K562 (cell line): ENCODE measurements around the gene NKIRAS1. TPM values are rescaled to one million over a fixed set of nuclear protein-coding genes. Genes with fewer than 3 reads are reported as not detected.
"Not testable (repeated sequence)": the region's sequence is repeated elsewhere in the genome, so short reads cannot be mapped to it uniquely, and the experiment has no call there.

Experiments
- ATAC-seq: fragments of 200-7000 bp; cut with Tn5 transposase; 3 replicates; pipeline ENCODE4 v1.9.1; 2020; ENCODE audit warnings: moderate library complexity
- BruUV-seq: library from RNA; stranded (reverse); fragments of 400-500 nt; replicated peaks from 2 replicates; lab custom pipeline; 2021; lab: Mats Ljungman, UMichigan
- CTCF ChIA-PET: fragments of 300-600 bp; formaldehyde crosslinking; extraction: SDS; loops from one replicate; lab custom pipeline; 2021; ENCODE audit warnings: low intra/inter-chr PET ratio; lab: Yijun Ruan, JAX
- POLR2A ChIA-PET: fragments of 300-600, 350-650 bp; sonication (Branson Sonifier 250); formaldehyde crosslinking; extraction: SDS; loops from one replicate; lab custom pipeline; 2021; ENCODE audit warnings: antibody characterized with exemption, inconsistent platforms; lab: Yijun Ruan, JAX
- DNase-seq, 4 experiments: peaks; one replicate each; pipeline versions ENCODE4 v3.0.0 to v3.0.0-alpha.2; 2011 to 2018; ENCODE audit warnings: low spot score in 3 of 4, mixed read lengths in 3 of 4; ENCODE audit errors: extremely low read depth in 1 of 4
- FAIRE-seq: peaks from 2 replicates; lab custom pipeline; 2011; peaks lifted over from hg19 to GRCh38; lab: Jason Lieb, UNC
- H2AFZ ChIP-seq: 2 replicates; pipeline ENCODE4 v1.6.0; 2011; ENCODE audit warnings: low read depth, low read length, control low read depth, inconsistent platforms
- H3K27ac ChIP-seq: fragments of 200-600 bp; 3 replicates; pipeline ENCODE4 v1.8.0; 2011; ENCODE audit warnings: low read depth, mild to moderate bottlenecking, control low read depth, inconsistent platforms, low read length, moderate library complexity, mixed read lengths; ENCODE audit errors: extremely low read depth
- H3K27me3 ChIP-seq, 2 experiments: fragments of 300-600 bp in 1 of 2; 2 replicates in 1 of 2; 3 replicates in 1 of 2; pipeline versions ENCODE4 v1.6.0 to v1.8.0; 2011; ENCODE audit warnings: inconsistent platforms in 2 of 2, low read length in 2 of 2, mild to moderate bottlenecking in 1 of 2, mixed read lengths in 1 of 2, moderate library complexity in 1 of 2; ENCODE audit not compliant: control insufficient read depth in 2 of 2, insufficient read depth in 2 of 2
- H3K36me3 ChIP-seq: fragments of 300-600 bp; 3 replicates; pipeline ENCODE4 v1.8.0; 2011; ENCODE audit warnings: mild to moderate bottlenecking, low read length, inconsistent platforms; ENCODE audit not compliant: control insufficient read depth, insufficient read depth
- H3K4me1 ChIP-seq, 2 experiments: fragments of 200-600 bp in 1 of 2; replicated peaks in 1 of 2; 2 replicates in 1 of 2; 3 replicates in 1 of 2; pipeline versions ENCODE4 v1.5.1 to v1.8.0; 2011; ENCODE audit warnings: inconsistent platforms in 2 of 2, low read length in 2 of 2, mild to moderate bottlenecking in 1 of 2, mixed read lengths in 1 of 2, moderate library complexity in 1 of 2; ENCODE audit not compliant: control insufficient read depth in 2 of 2, insufficient read depth in 2 of 2
- H3K4me2 ChIP-seq: 2 replicates; pipeline ENCODE4 v1.6.1; 2011; ENCODE audit warnings: low read length, control low read depth, inconsistent platforms, mixed read lengths; ENCODE audit not compliant: insufficient read depth
- H3K4me3 ChIP-seq: fragments of 200-600 bp; sonication (generic), shearing (Covaris generic); 2 replicates; pipeline ENCODE4 v1.5.1; 2016; ENCODE audit warnings: control low read depth, inconsistent platforms
- H3K79me2 ChIP-seq: fragments of 200-600 bp; 3 replicates; pipeline ENCODE4 v1.8.0; 2011; ENCODE audit warnings: low read length, inconsistent platforms; ENCODE audit not compliant: control insufficient read depth, insufficient read depth
- H3K9ac ChIP-seq, 2 experiments: 2 replicates each; pipeline versions ENCODE4 v1.6.0 to v1.6.1; 2011; ENCODE audit warnings: low read depth in 2 of 2, low read length in 2 of 2, control low read depth in 1 of 2, inconsistent platforms in 1 of 2, mild to moderate bottlenecking in 1 of 2, mixed read lengths in 1 of 2; ENCODE audit not compliant: insufficient read depth in 1 of 2
- H3K9me1 ChIP-seq: one replicate; pipeline ENCODE4 v1.6.0; 2011; ENCODE audit warnings: inconsistent platforms, mild to moderate bottlenecking, low read length, moderate library complexity; ENCODE audit not compliant: control insufficient read depth, insufficient read depth
- H3K9me3 ChIP-seq: replicated peaks from 2 replicates; pipeline ENCODE4 v1.5.1; 2011; ENCODE audit warnings: low read depth, low read length, inconsistent platforms; ENCODE audit not compliant: control insufficient read depth, insufficient read depth
- H4K20me1 ChIP-seq: replicated peaks from 2 replicates; pipeline ENCODE4 v1.6.1; 2011; ENCODE audit warnings: low read length, inconsistent platforms, mixed read lengths; ENCODE audit not compliant: control insufficient read depth, insufficient read depth
- ARID4B ChIP-seq: sonication (generic); formaldehyde crosslinking; IDR thresholded peaks from 2 replicates; pipeline ENCODE4 v1.8.0; 2022; ENCODE audit warnings: mild to moderate bottlenecking, missing genetic modification reagents
- CEBPG ChIP-seq, 3 experiments: fragments of 200-800 bp in 1 of 3; sonication (Bioruptor generic) in 1 of 3; sonication (generic) in 1 of 3; formaldehyde crosslinking in 1 of 3; IDR thresholded peaks in 2 of 3; conservative IDR thresholded peaks in 1 of 3; 2 replicates each; pipeline versions ENCODE4 v1.6.1 to v1.8.0; 2016 to 2022; ENCODE audit warnings: missing compliant biosample characterization in 2 of 3, missing genetic modification characterization in 2 of 3, mild to moderate bottlenecking in 1 of 3, missing genetic modification reagents in 1 of 3
- HES1 ChIP-seq: fragments of 450-650 bp; IDR thresholded peaks from 2 replicates; pipeline ENCODE4 v1.6.1; 2016; ENCODE audit warnings: low read depth, mild to moderate bottlenecking, moderate library complexity
- PKNOX1 ChIP-seq: fragments of 450-650 bp; IDR thresholded peaks from 2 replicates; pipeline ENCODE4 v1.6.1; 2016
- POLR2H ChIP-seq: IDR thresholded peaks from 2 replicates; pipeline ENCODE4 v1.6.1; 2016; ENCODE audit warnings: missing genetic modification characterization, low read depth, mild to moderate bottlenecking, control low read depth, missing compliant biosample characterization, moderate library complexity
- RBFOX2 ChIP-seq: fragments of 200-400 bp; formaldehyde crosslinking; IDR thresholded peaks from 2 replicates; pipeline ENCODE4 v1.6.1; 2017; ENCODE audit warnings: low read depth, mild to moderate bottlenecking, low read length, moderate library complexity
- SMARCA4 ChIP-seq: fragments of 450-650 bp; IDR thresholded peaks from 2 replicates; pipeline ENCODE4 v1.6.1; 2016
- WGBS: fragments of 100-300 bp; shearing (Covaris generic); methylation state at CpG from one replicate; pipeline ENCODE4 v1.1.6; 2016; ENCODE audit warnings: low coverage, mixed read lengths; ENCODE audit not compliant: insufficient coverage; ENCODE audit errors: missing lambda C conversion rate; 5-methylcytosine and 5-hydroxymethylcytosine counted together
- in situ Hi-C: fragments of 300-500 bp; cut with MboI; formaldehyde crosslinking; loops from 4 replicates; pipeline ENCODE4 v1.15.0; 2018; ENCODE audit warnings: inconsistent platforms, mixed read lengths
- intact Hi-C: fragments of 100-400 bp; cut with micrococcal nuclease; formaldehyde crosslinking; loops from 2 replicates; pipeline ENCODE4 v1.14.2; 2022
- polyA plus RNA-seq, 8 experiments: library from polyadenylated mRNA; depleted of rRNA in 4 of 8; stranded (reverse) in 5 of 8; unstranded in 3 of 8; fragments of >200 nt; fragmentation: Nextera tagmentation in 2 of 8; fragmentation: Illumina TruSeq in 1 of 8; extraction: Ambion mirVana in 2 of 8; extraction: Trizol in 1 of 8; gene quantifications; 2 replicates each; pipeline versions ENCODE4 v1.2.1 to v1.2.3, GENCODE V29; 2011 to 2014; ENCODE audit warnings: inconsistent platforms in 1 of 8, missing spikeins in 1 of 8
- total RNA-seq, 7 experiments: library from RNA; depleted of rRNA in 6 of 7; stranded (reverse); fragments of >200 nt in 6 of 7; fragmentation: Illumina TruSeq in 2 of 7; extraction: Trizol in 2 of 7; gene quantifications; 2 replicates each; pipeline versions ENCODE4 v1.2.1 to v1.2.3, GENCODE V29; 2011 to 2021; ENCODE audit warnings: low replicate concordance in 1 of 7

Gene NKIRAS1
- total and polyA plus RNA-seq, 9 of the 15 experiments (the other 6 are each of a cell fraction or from before 2014, with no cell fraction given): 5.1 to 10.3 (median 6.3) TPM

- Histone ChIP-seq H3K36me3 (peaks cover 41% of the 10 kb centered on the region), H3K9me3 (no peaks in the 10 kb centered on the region), H3K4me1 (peaks cover 9 to 34% of the 10 kb centered on the region in 2 experiments), H3K27me3 (no peaks in the 10 kb centered on the region), H2AFZ (no peak overlapping the region), H3K4me3 (peak overlapping the region; percentile 73; the same call in 1 of the 2 replicates), H4K20me1 (peaks cover 22% of the 10 kb centered on the region), H3K9ac (no peak overlapping the region), H3K27ac (no peak overlapping the region; the same call in 2 of the 3 replicates), H3K9me1 (no peaks in the 10 kb centered on the region), H3K79me2 (peaks cover 56% of the 10 kb centered on the region), H3K4me2 (peak overlapping the region; percentile 34)
- DNase-seq: no peak
- no TSS peak for BruUV-seq
- 55% methylated on average over 2 of the region's 2 CpGs for WGBS
- CTCF ChIA-PET: no interaction called here
- FAIRE-seq: no peak
- in situ Hi-C loops (no loop called here), intact Hi-C loops (loop anchor here (10.0 kb wide), 1 partner anchor 575 kb away; the partner anchor contains the start of gene THRB)
- ATAC-seq: no peak
- TF ChIP-seq SMARCA4 (no peak), POLR2H (tag) (0 out of 2 replicates have a peak, but pooled peaks have one; percentile 4), RBFOX2 (peak; percentile 56; the same call in 1 of the 2 replicates)
- POLR2A ChIA-PET: interaction anchor here (0.6 to 7.1 kb wide), 7 partner anchors 9 to 439 kb away, joined by 3 to 165 read pairs (median 35); no protein-coding TSS in a partner anchor
These were observed 2.8 kb upstream of the NKIRAS1 start for GRCh38 chr3:23919628-23920027.

GRCh38 chr3:23918331-23918730, 1.5 kb upstream of the NKIRAS1 start:
- under 1% methylated on average over 12 of the region's 12 CpGs for WGBS
- POLR2A ChIA-PET: interaction anchor here (0.7 to 7.1 kb wide), 17 partner anchors 10 to 572 kb away, joined by 3 to 165 read pairs (median 5); no protein-coding TSS in a partner anchor
- H3K9me3 ChIP-seq; ATAC-seq; DNase-seq; in situ Hi-C loops; H3K27me3 ChIP-seq; CTCF ChIA-PET; H3K9me1 ChIP-seq; BruUV-seq; H2AFZ ChIP-seq; FAIRE-seq; TF ChIP-seq CEBPG (tag; conservative IDR thresholded peaks at IDR 0.05 in 1 of 2, IDR thresholded peaks at IDR 0.05 in 1 of 2): not testable (repeated sequence)
- Histone ChIP-seq H3K27ac (peak overlapping the region; percentile 91), H3K4me2 (peak overlapping the region; percentile 91), H3K36me3 (peaks cover 43% of the 10 kb centered on the region), H4K20me1 (peaks cover 22% of the 10 kb centered on the region), H3K4me1 (peaks cover 8 to 24% of the 10 kb centered on the region in 2 experiments), H3K79me2 (peaks cover 60% of the 10 kb centered on the region), H3K9ac (peak overlapping the region; percentile 54 to 97; a peak in 3 of 4 replicates), H3K4me3 (peak overlapping the region; percentile 73)
- intact Hi-C loops: loop anchor here (10.0 kb wide), 1 partner anchor 576 kb away; the partner anchor contains the start of gene THRB
- peak; percentile 78 for TF ChIP-seq PKNOX1
- TF ChIP-seq HES1: 0 out of 2 replicates have a peak, but pooled peaks have one; percentile 10
- 0 out of 2 replicates have a peak, but pooled peaks have one; percentile 13 for TF ChIP-seq ARID4B
- TF ChIP-seq CEBPG (CRISPR knock-in tag; IDR thresholded peaks at IDR 0.05): peak; percentile 3; the same call in 1 of the 2 replicates
